ENCODE data around the gene NTRK2. TPM values are rescaled to one million over a fixed set of nuclear protein-coding genes. Genes with fewer than 3 reads are reported as not detected.
"Not testable (repeated sequence)": the region's sequence is repeated elsewhere in the genome, so short reads cannot be mapped to it uniquely, and the experiment has no call there.

Gene NTRK2
- total RNA-seq, 1 experiment from 2014 or later: not detected

DNA sequence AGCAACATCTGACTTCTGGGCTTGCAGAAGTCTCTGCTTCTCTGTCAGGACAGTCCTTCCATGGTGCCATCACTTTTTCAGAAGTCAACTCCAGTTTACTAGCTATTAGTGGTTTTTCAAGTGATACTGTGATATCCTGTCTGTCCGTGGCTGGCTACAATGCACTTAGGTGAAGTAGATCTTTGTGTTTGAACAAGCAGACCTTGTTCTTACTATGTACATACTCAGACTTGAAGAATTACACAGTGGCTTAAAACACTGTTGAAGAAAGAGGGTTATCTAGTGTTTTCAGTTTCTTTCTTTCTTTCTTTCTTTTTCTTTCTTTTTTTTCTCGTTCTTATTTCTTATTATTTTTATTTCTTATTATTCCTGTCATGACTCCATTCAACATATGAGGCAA, 228.7 kb downstream of the NTRK2 start:
- Histone ChIP-seq H3K79me2 (ENCODE audit: insufficient read depth, low read length) (no peaks in the 10 kb centered on the region), H3K4me2 (ENCODE audit: low read length) (no peak overlapping the region), H3K4me3 (replicated peaks in 1 of 2; ENCODE audit: low read depth in 1 of 2, low read length in 2 of 2) (no peak overlapping the region), H3K27me3 (ENCODE audit: insufficient read depth, low read length) (peaks cover 19% of the 10 kb centered on the region), H3K9me3 (ENCODE audit: control insufficient read depth in 1 of 2, insufficient read depth in 1 of 2, low read depth in 1 of 2, low read length in 2 of 2) (no peaks in the 10 kb centered on the region), H2AFZ (ENCODE audit: low read depth, low read length, poor library complexity, severe bottlenecking) (no peak overlapping the region), H3K9ac (ENCODE audit: low read length) (no peak overlapping the region), H3K27ac (ENCODE audit: low read depth, low read length) (no peak overlapping the region), H3K36me3 (ENCODE audit: control insufficient read depth in 1 of 2, insufficient read depth in 2 of 2, low read length in 2 of 2) (no peaks in the 10 kb centered on the region), H3K9me2 (ENCODE audit: insufficient read depth) (no peaks in the 10 kb centered on the region), H3K4me1 (ENCODE audit: control insufficient read depth in 1 of 2, insufficient read depth in 2 of 2, low read length in 2 of 2) (no peaks in the 10 kb centered on the region), H4K20me1 (ENCODE audit: insufficient read depth) (no peaks in the 10 kb centered on the region)
- no peak for DNase-seq (ENCODE audit: low read depth, low spot score)
- no peak for TF ChIP-seq FOSL1 (IDR thresholded peaks at IDR 0.05; ENCODE audit: low read depth)
- TF ChIP-seq, protein P1, sequence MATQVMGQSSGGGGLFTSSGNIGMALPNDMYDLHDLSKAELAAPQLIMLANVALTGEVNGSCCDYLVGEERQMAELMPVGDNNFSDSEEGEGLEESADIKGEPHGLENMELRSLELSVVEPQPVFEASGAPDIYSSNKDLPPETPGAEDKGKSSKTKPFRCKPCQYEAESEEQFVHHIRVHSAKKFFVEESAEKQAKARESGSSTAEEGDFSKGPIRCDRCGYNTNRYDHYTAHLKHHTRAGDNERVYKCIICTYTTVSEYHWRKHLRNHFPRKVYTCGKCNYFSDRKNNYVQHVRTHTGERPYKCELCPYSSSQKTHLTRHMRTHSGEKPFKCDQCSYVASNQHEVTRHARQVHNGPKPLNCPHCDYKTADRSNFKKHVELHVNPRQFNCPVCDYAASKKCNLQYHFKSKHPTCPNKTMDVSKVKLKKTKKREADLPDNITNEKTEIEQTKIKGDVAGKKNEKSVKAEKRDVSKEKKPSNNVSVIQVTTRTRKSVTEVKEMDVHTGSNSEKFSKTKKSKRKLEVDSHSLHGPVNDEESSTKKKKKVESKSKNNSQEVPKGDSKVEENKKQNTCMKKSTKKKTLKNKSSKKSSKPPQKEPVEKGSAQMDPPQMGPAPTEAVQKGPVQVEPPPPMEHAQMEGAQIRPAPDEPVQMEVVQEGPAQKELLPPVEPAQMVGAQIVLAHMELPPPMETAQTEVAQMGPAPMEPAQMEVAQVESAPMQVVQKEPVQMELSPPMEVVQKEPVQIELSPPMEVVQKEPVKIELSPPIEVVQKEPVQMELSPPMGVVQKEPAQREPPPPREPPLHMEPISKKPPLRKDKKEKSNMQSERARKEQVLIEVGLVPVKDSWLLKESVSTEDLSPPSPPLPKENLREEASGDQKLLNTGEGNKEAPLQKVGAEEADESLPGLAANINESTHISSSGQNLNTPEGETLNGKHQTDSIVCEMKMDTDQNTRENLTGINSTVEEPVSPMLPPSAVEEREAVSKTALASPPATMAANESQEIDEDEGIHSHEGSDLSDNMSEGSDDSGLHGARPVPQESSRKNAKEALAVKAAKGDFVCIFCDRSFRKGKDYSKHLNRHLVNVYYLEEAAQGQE (IDR thresholded peaks at IDR 0.05; ENCODE audit: low read depth): no peak
- TF ChIP-seq YY1 (IDR thresholded peaks at IDR 0.05; ENCODE audit: extremely low read depth, insufficient replicate concordance, low read depth, low read length): no peak
- no peak for TF ChIP-seq CEBPB (IDR thresholded peaks at IDR 0.05; ENCODE audit: low read depth)
- TF ChIP-seq POLR2AphosphoS5 (IDR thresholded peaks at IDR 0.05; ENCODE audit: low read depth, low read length): no peak
- TF ChIP-seq EZH2phosphoT487 (IDR thresholded peaks at IDR 0.05; ENCODE audit: borderline replicate concordance): no peak
- no peak for TF ChIP-seq ZNF274 (IDR thresholded peaks at IDR 0.05; ENCODE audit: low read depth, low read length)
- ATAC-seq: no peak
- ChIA-PET POLR2A (no interaction called here), RAD21 (ENCODE audit: low non-redundant PET in 1 of 2, low total read pairs in 2 of 2, uncharacterized antibody in 2 of 2, unreplicated experiment in 2 of 2) (no interaction called here), CTCF (no interaction called here)
- BruUV-seq (replicated peaks): no TSS peak
- intact Hi-C loops (cut with micrococcal nuclease): no loop called here

- POLR2A ChIA-PET; ATAC-seq; H3K36me3 ChIP-seq (ENCODE audit: control insufficient read depth in 1 of 2, insufficient read depth in 2 of 2, low read length in 2 of 2); H2AFZ ChIP-seq (ENCODE audit: low read depth, low read length, poor library complexity, severe bottlenecking); H3K9me3 ChIP-seq (ENCODE audit: control insufficient read depth in 1 of 2, insufficient read depth in 1 of 2, low read depth in 1 of 2, low read length in 2 of 2); CTCF ChIA-PET; intact Hi-C loops (cut with micrococcal nuclease); H3K27ac ChIP-seq (ENCODE audit: low read depth, low read length); H3K4me3 ChIP-seq (replicated peaks in 1 of 2; ENCODE audit: low read depth in 1 of 2, low read length in 2 of 2); H3K9me2 ChIP-seq (ENCODE audit: insufficient read depth); H3K79me2 ChIP-seq (ENCODE audit: insufficient read depth, low read length); DNase-seq (ENCODE audit: low read depth, low spot score); RAD21 ChIA-PET (ENCODE audit: low non-redundant PET in 1 of 2, low total read pairs in 2 of 2, uncharacterized antibody in 2 of 2, unreplicated experiment in 2 of 2); BruUV-seq (replicated peaks); H3K4me2 ChIP-seq (ENCODE audit: low read length); H3K4me1 ChIP-seq (ENCODE audit: control insufficient read depth in 1 of 2, insufficient read depth in 2 of 2, low read length in 2 of 2); H4K20me1 ChIP-seq (ENCODE audit: insufficient read depth); H3K9ac ChIP-seq (ENCODE audit: low read length): not testable (repeated sequence)
- peaks cover 19% of the 10 kb centered on the region for H3K27me3 ChIP-seq (ENCODE audit: insufficient read depth, low read length)
Measured at GRCh38 chr9:84898618-84899017, 229.1 kb downstream of the NTRK2 start.

Measured in HCT116 (cell line).